AG04450 (cell line): ENCODE measurements around the gene GGT6. TPM values are rescaled to one million over a fixed set of nuclear protein-coding genes. Genes with fewer than 3 reads are reported as not detected.

ENCODE experiments used
- CTCF ChIA-PET: fragments of 300-600, 350-600 bp; formaldehyde crosslinking; extraction: SDS; loops from one replicate; lab custom pipeline; 2022; ENCODE audit warnings: antibody characterized with exemption, inconsistent platforms; lab: Charles Lee
- POLR2A ChIA-PET: fragments of 350-600 bp; formaldehyde crosslinking; extraction: SDS; loops from one replicate; lab custom pipeline; 2021; ENCODE audit warnings: antibody characterized with exemption, inconsistent platforms; lab: Yijun Ruan, JAX
- DNase-seq: peaks from one replicate; pipeline ENCODE4 v3.0.0-alpha.2; 2011; ENCODE audit warnings: low read depth, low spot score
- H3K27ac ChIP-seq: one replicate; pipeline ENCODE4 v1.5.1; 2012; ENCODE audit warnings: low read depth, low read length, control low read depth
- H3K27me3 ChIP-seq: one replicate; pipeline ENCODE4 v1.6.0; 2012; ENCODE audit warnings: low read length; ENCODE audit not compliant: control insufficient read depth, insufficient read depth
- H3K4me3 ChIP-seq: 2 replicates; pipeline ENCODE4 v1.5.1; 2011; ENCODE audit warnings: mild to moderate bottlenecking, low read depth, low read length, control low read depth
- H3K9me3 ChIP-seq: 2 replicates; pipeline ENCODE4 v1.5.1; 2012; ENCODE audit warnings: low read length; ENCODE audit not compliant: control insufficient read depth, insufficient read depth
- polyA plus RNA-seq: library from polyadenylated mRNA; depleted of rRNA; stranded (reverse); fragments of >200 nt; gene quantifications from 2 replicates; pipeline ENCODE4 v1.2.3, GENCODE V29; 2011
- TF ChIP-seq, protein P1 (sequence below): IDR thresholded peaks from 2 replicates; pipeline ENCODE4 v1.5.1; 2011; ENCODE audit warnings: low read depth, low read length, control low read depth, inconsistent platforms

GGT6 gene
- polyA plus RNA-seq, 1 experiment = not detected

GRCh38 chr17:4539576-4540223 lies 20.7 kb downstream of the GGT6 start:
- no peaks in the 10 kb centered on the region for H3K27me3 ChIP-seq
- ChIA-PET POLR2A (no interaction called here), CTCF (no interaction called here)
- no peak for DNase-seq
- no peak overlapping the region for H3K4me3 ChIP-seq
- TF ChIP-seq, protein P1, sequence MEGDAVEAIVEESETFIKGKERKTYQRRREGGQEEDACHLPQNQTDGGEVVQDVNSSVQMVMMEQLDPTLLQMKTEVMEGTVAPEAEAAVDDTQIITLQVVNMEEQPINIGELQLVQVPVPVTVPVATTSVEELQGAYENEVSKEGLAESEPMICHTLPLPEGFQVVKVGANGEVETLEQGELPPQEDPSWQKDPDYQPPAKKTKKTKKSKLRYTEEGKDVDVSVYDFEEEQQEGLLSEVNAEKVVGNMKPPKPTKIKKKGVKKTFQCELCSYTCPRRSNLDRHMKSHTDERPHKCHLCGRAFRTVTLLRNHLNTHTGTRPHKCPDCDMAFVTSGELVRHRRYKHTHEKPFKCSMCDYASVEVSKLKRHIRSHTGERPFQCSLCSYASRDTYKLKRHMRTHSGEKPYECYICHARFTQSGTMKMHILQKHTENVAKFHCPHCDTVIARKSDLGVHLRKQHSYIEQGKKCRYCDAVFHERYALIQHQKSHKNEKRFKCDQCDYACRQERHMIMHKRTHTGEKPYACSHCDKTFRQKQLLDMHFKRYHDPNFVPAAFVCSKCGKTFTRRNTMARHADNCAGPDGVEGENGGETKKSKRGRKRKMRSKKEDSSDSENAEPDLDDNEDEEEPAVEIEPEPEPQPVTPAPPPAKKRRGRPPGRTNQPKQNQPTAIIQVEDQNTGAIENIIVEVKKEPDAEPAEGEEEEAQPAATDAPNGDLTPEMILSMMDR = no peak
- no peaks in the 10 kb centered on the region for H3K9me3 ChIP-seq
- no peak overlapping the region for H3K27ac ChIP-seq

DNA sequence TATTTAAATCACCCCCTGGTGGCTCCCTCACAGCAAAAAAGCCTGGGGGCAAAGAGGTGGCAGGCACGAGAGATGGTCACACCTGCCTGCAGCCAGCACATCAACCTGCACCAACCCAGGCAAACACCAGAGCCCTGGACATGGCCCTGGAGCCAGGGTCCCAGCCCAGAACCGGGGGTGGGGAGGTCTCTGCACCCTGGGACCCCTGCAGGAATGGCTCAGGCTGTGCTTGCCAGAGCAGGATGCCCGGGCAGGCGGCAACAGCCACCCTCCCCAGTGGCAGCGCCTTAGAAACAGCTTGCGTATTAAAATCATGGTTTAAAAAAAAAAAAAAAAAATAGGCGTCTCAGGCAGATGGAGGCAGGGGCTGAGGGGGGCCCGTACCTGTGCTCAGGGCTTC lies 21.4 kb downstream of the GGT6 start:
- H3K4me3 ChIP-seq = no peak overlapping the region
- H3K27ac ChIP-seq = no peak overlapping the region
- ChIA-PET CTCF (no interaction called here), POLR2A (no interaction called here)
- H3K9me3 ChIP-seq = no peaks in the 10 kb centered on the region
- TF ChIP-seq, protein P1 = no peak
- DNase-seq = no peak
- H3K27me3 ChIP-seq = no peaks in the 10 kb centered on the region

DNA sequence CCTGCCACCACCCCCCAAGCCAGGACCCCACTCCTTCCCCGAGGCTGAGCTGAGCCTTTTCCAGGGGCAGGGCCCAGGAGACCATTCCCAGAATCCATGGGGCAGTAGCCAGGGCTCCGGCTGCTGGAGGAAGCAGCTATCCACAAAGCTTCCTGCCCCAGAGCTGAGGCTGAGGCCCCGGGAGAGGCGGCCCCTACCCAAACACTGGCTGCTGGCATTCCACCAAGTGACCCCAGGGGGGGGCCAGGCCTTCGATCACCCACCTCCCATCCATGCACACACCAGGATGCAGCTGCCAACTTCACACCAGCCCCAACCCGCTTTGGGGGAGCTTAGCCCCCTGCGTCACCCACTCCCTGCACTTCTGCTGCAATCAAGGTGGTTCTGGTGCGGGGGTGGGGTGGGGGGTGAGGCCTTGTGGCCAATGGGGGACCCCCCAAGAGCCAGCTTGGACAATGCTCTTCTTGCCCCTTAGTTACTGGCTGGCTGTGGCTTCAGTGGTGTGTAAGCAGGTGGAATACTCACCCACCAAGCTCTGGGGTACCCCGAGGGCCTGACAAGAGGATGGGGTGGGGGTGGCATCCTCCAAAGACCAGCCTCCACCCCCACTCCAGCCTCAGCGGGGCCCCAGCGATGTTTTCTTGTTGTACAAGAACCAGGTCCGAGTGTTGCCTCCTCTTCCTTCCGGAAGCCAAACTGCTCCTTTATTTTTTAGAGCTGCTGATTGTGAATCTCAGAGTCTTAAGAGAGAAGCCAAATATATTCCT lies 22.0 kb downstream of the GGT6 start:
- H3K9me3 ChIP-seq = no peaks in the 10 kb centered on the region

GRCh38 chr17:4537451-4538235 lies 22.7 kb downstream of the GGT6 start:
- TF ChIP-seq, protein P1 = no peak
- DNase-seq = no peak
- H3K4me3 ChIP-seq = no peak overlapping the region
- ChIA-PET POLR2A (no interaction called here), CTCF (interaction anchor here (0.8 kb wide), 1 partner anchor 29 kb away, joined by 3 read pairs; no protein-coding TSS in a partner anchor)
- H3K9me3 ChIP-seq = no peaks in the 10 kb centered on the region
- no peak overlapping the region for H3K27ac ChIP-seq
- no peaks in the 10 kb centered on the region for H3K27me3 ChIP-seq

More for the DNA sequence above, 22.0 kb downstream of the GGT6 start:
- ChIA-PET POLR2A (no interaction called here), CTCF (no interaction called here)
- Histone ChIP-seq H3K27me3 (no peaks in the 10 kb centered on the region), H3K27ac (no peak overlapping the region), H3K4me3 (no peak overlapping the region)
- TF ChIP-seq, protein P1 = no peak
- no peak for DNase-seq
